ENCODE data around the gene UNC5B.

- TF ChIP-seq EZH2 (IDR thresholded peaks at IDR 0.05; ENCODE audit: borderline replicate concordance, low read length), result no peak
- TF ChIP-seq, protein P1, sequence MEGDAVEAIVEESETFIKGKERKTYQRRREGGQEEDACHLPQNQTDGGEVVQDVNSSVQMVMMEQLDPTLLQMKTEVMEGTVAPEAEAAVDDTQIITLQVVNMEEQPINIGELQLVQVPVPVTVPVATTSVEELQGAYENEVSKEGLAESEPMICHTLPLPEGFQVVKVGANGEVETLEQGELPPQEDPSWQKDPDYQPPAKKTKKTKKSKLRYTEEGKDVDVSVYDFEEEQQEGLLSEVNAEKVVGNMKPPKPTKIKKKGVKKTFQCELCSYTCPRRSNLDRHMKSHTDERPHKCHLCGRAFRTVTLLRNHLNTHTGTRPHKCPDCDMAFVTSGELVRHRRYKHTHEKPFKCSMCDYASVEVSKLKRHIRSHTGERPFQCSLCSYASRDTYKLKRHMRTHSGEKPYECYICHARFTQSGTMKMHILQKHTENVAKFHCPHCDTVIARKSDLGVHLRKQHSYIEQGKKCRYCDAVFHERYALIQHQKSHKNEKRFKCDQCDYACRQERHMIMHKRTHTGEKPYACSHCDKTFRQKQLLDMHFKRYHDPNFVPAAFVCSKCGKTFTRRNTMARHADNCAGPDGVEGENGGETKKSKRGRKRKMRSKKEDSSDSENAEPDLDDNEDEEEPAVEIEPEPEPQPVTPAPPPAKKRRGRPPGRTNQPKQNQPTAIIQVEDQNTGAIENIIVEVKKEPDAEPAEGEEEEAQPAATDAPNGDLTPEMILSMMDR (conservative IDR thresholded peaks at IDR 0.05 in 1 of 2, IDR thresholded peaks at IDR 0.05 in 1 of 2; ENCODE audit: extremely low read depth in 1 of 2, insufficient read depth in 1 of 2, low read depth in 1 of 2, low read length in 2 of 2), result no peak
These were observed 29.7 kb downstream of the UNC5B start for GRCh38 chr10:71241830-71242621.

All from mammary epithelial cell (primary cell).